ENCODE results near the gene C9orf43. TPM values are rescaled to one million over a fixed set of nuclear protein-coding genes. Genes with fewer than 3 reads are reported as not detected.
A peak's percentile ranks its signal among the peaks of the same experiment; 100 is the strongest.

C9orf43 gene
- total RNA-seq, 6 experiments from 2014 or later = 0.27 to 0.73 (median 0.38) TPM

DNA sequence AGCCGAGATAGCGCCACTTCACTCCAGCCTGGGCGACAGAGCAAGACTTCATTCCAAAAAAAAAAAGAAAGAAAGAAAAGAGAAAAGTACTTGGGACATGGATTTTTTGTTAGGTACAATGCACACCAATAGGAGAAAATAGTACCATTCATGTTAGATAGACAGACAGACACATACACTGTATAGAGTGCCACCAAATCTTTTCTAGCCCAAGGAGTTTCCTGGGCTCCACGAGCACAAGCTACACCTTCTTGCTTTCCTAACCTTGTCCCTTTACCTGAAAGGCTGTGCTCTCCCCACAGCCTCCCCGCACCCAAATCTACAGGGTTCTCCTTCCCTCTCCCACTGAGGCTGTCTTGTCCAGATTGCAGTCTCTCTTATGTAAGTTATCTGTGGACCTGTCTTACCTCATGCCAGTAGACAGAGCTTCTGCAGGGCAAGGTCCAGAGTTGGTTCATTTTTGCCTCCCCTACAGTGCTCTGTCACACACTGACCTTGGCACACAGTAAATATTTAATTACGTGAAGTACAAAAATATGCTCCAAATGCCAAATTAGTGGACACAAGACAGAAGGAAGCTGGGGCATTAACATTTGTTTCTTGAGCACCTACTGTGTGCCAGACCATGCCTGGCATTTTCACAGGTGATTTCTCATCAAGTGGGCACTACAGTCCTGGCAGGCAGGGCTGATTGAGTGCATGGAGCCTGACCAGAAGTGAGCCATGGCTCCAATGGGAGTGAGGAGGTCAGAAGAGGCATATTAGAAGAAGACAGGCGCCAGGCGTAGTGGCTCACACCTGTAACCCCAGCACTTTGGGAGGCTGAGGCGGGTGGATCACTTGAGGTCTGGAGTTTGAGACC, 15.3 kb upstream of the C9orf43 start:
- TF ChIP-seq, protein P1, sequence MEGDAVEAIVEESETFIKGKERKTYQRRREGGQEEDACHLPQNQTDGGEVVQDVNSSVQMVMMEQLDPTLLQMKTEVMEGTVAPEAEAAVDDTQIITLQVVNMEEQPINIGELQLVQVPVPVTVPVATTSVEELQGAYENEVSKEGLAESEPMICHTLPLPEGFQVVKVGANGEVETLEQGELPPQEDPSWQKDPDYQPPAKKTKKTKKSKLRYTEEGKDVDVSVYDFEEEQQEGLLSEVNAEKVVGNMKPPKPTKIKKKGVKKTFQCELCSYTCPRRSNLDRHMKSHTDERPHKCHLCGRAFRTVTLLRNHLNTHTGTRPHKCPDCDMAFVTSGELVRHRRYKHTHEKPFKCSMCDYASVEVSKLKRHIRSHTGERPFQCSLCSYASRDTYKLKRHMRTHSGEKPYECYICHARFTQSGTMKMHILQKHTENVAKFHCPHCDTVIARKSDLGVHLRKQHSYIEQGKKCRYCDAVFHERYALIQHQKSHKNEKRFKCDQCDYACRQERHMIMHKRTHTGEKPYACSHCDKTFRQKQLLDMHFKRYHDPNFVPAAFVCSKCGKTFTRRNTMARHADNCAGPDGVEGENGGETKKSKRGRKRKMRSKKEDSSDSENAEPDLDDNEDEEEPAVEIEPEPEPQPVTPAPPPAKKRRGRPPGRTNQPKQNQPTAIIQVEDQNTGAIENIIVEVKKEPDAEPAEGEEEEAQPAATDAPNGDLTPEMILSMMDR (IDR thresholded peaks at IDR 0.05) = no peak
- H3K4me1 Mint-ChIP-seq (ENCODE audit: low read depth) = peaks cover 32% of the 10 kb centered on the region

DNA sequence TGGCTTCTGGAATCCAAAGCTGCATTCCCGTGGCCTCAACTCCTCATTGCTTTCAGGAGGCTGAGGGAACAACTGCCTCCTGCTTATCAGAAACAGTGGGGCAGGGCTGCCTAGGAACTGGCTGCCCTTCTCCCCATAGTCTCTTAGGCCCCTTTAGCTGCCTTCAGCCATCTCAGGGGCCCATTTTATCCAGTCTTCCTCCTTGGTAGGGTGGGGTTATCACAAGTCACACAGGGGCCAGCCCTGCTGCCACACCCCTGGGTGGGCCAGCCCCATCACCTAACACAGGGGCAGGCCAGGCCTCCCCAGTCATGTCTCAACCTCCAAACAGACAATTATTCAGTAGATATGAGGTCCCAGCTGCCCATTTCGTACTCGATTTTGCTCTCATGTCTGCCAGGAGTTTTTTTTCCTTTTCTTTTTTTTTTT, 13.3 kb upstream of the C9orf43 start:
- H3K36me3 Mint-ChIP-seq (ENCODE audit: low read depth) = no peaks in the 10 kb centered on the region
- DNase-seq = no peak
- TF ChIP-seq, protein P1 (IDR thresholded peaks at IDR 0.05) = no peak
- H3K4me1 Mint-ChIP-seq (ENCODE audit: low read depth) = peaks cover 40% of the 10 kb centered on the region
- H3K27ac Mint-ChIP-seq = no peak overlapping the region
- no peaks in the 10 kb centered on the region for H3K9me3 Mint-ChIP-seq
- peaks cover 1% of the 10 kb centered on the region; the same call in 1 of the 2 replicates for H3K27me3 Mint-ChIP-seq (ENCODE audit: insufficient read depth)
- H3K4me3 Mint-ChIP-seq = no peak overlapping the region

More for the DNA sequence above, 15.3 kb upstream of the C9orf43 start:
- no peak overlapping the region for H3K4me3 Mint-ChIP-seq
- H3K9me3 Mint-ChIP-seq = no peaks in the 10 kb centered on the region
- peaks cover 1% of the 10 kb centered on the region for H3K27me3 Mint-ChIP-seq (ENCODE audit: insufficient read depth)
- no peaks in the 10 kb centered on the region for H3K36me3 Mint-ChIP-seq (ENCODE audit: low read depth)
- no peak overlapping the region for H3K27ac Mint-ChIP-seq
- DNase-seq = no peak

DNA sequence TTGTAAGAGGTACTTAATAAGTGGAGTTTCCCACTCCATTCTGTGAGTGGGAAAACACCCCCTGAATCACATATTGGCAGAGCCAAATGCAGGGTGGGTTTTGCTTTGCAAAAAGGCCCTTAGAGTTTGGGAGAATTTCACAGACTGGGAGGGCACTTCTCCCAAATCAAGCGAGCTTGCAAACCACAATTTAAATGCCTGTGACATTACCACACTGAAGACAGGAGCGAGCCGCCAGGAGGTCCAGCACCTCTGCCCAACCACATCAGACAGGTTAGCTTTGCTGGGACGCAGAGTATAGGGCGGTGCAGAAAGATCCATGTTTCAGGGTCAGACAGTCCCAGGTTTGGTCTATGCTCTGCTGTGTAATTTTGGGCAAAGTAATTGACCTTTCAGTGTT, 11.8 kb upstream of the C9orf43 start:
- H3K9me3 Mint-ChIP-seq = no peaks in the 10 kb centered on the region
- no peak overlapping the region for H3K27ac Mint-ChIP-seq
- TF ChIP-seq, protein P1 (IDR thresholded peaks at IDR 0.05) = no peak
- no peak for DNase-seq
- no peaks in the 10 kb centered on the region for H3K36me3 Mint-ChIP-seq (ENCODE audit: low read depth)
- H3K4me1 Mint-ChIP-seq (ENCODE audit: low read depth) = peaks cover 40% of the 10 kb centered on the region
- H3K27me3 Mint-ChIP-seq (ENCODE audit: insufficient read depth) = no peaks in the 10 kb centered on the region
- H3K4me3 Mint-ChIP-seq = no peak overlapping the region

DNA sequence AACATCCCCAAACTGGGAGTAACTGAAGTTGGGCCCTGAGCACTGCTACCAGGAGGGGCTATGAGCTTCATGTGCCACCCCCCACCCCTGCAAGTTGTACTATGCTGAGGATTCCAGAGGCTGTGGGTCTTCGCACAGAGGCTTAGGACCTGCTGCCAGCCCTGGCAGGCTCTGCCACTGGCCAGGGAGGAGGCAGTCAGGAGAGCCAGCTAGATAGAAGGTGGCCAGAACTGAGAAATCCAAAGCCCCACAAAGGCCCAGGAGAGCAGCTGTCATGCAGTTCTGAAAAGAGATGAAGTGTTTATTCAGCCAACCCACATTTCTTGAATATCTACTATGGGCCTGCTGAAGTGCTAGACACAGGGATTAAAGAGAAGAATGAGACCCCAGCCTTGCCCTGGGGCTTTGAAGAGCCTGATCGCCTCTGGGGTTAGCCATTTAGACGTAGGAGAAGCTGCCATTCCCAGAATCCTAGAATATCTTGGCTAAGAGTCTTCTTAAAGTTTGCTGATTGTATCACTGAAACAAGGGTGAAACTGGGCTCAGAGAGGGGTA, 10.8 kb upstream of the C9orf43 start:
- no peak for DNase-seq
- H3K27ac Mint-ChIP-seq = 0 out of 2 replicates have a peak overlapping the region, but pooled peaks have one; percentile 21

DNA sequence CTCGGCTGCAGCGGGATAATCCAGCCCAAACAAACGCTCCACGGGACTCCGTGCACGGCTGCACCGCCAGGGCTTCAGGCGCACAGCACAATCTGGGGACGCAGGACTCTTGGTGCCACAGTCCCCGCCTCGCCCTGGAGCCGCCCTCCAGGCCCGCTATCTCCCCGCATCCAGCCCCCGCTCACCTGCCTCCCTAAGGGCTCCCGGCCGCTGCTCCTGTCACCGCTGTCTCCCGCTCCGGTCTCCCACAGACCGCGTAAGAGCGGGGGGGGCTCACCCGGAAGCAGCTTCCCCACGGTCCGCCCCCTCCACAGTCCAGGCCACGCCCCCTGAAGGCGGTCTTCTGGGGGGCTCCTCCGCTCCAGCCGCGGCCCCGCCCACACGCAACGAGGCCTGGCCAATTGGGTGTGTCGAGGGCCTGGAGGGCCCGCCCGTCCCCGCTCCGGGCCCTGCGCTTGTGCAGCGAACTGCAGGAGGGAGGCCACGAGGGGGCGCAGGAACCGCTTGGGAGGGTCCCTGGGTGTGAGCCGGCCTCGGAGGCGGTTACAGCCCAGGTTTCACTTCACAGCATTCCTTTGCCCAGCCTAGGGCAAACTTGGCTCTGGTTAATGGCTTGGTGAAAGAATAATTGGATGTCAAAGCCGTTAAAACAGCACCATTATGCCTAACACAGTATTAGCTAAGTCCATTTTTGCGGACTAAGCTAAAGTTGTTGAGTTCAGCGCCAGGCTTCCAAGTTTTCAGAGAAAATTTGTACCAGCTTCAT, 9.3 kb upstream of the C9orf43 start, which contains the start of gene ALAD:
ALAD (minus strand) TSS at position 258 of the 766 bp plus-strand sequence. CDS start 7,725 bp downstream, outside the sequence.
- no peaks in the 10 kb centered on the region for H3K36me3 Mint-ChIP-seq (ENCODE audit: low read depth)
- H3K27me3 Mint-ChIP-seq (ENCODE audit: insufficient read depth) = no peaks in the 10 kb centered on the region
- H3K4me3 Mint-ChIP-seq = peak within 1 kb of the TSS; percentile 96
- no peaks in the 10 kb centered on the region for H3K9me3 Mint-ChIP-seq
- TF ChIP-seq, protein P1 (IDR thresholded peaks at IDR 0.05) = peak; percentile 96
- H3K27ac Mint-ChIP-seq = peak within 1 kb of the TSS; percentile 77
- peaks cover 40% of the 10 kb centered on the region for H3K4me1 Mint-ChIP-seq (ENCODE audit: low read depth)
- peak; percentile 97 for DNase-seq

More for the DNA sequence above, 10.8 kb upstream of the C9orf43 start:
- Mint-ChIP-seq H3K27me3 (ENCODE audit: insufficient read depth) (no peaks in the 10 kb centered on the region), H3K4me3 (peak overlapping the region; percentile 96), H3K9me3 (no peaks in the 10 kb centered on the region), H3K4me1 (ENCODE audit: low read depth) (peaks cover 40% of the 10 kb centered on the region), H3K36me3 (ENCODE audit: low read depth) (no peaks in the 10 kb centered on the region)
- TF ChIP-seq, protein P1 (IDR thresholded peaks at IDR 0.05) = no peak
